ENCODE results near the gene EREG.

The EREG gene

GRCh38 chr4:74364652-74365491 is at the start of gene EREG:
Gene EREG, plus strand, starts transcription at chr4:74365145. Its CDS starts 164 bp downstream, at chr4:74365309.
- Histone ChIP-seq H3K27me3 (ENCODE audit: control insufficient read depth, insufficient read depth, low read length) (peaks cover 24% of the 10 kb centered on the region), H3K27ac (ENCODE audit: low read depth, low read length) (no peak within 1 kb of the TSS), H3K36me3 (ENCODE audit: control insufficient read depth, insufficient read depth, low read length) (no peaks in the 10 kb centered on the region), H3K4me3 (ENCODE audit: low read depth, low read length) (peak within 1 kb of the TSS; percentile 88), H3K9me3 (ENCODE audit: control insufficient read depth, insufficient read depth, low read length) (no peaks in the 10 kb centered on the region), H3K4me1 (ENCODE audit: control insufficient read depth, insufficient read depth, low read length) (peaks cover 10% of the 10 kb centered on the region), H3K9ac (ENCODE audit: low read depth, low read length) (no peak within 1 kb of the TSS)

- Histone ChIP-seq H3K27me3 (ENCODE audit: control insufficient read depth, insufficient read depth, low read length) (no peaks in the 10 kb centered on the region), H3K27ac (ENCODE audit: low read depth, low read length) (no peak overlapping the region), H3K4me1 (ENCODE audit: control insufficient read depth, insufficient read depth, low read length) (peaks cover 6% of the 10 kb centered on the region; the same call in 1 of the 2 replicates), H3K4me3 (ENCODE audit: low read depth, low read length) (no peak overlapping the region), H3K36me3 (ENCODE audit: control insufficient read depth, insufficient read depth, low read length) (no peaks in the 10 kb centered on the region), H3K9me3 (ENCODE audit: control insufficient read depth, insufficient read depth, low read length) (no peaks in the 10 kb centered on the region), H3K9ac (ENCODE audit: low read depth, low read length) (no peak overlapping the region)
Measured at GRCh38 chr4:74315376-74315775, 49.6 kb upstream of the EREG start.

GRCh38 chr4:74316397-74316796 is 48.5 kb upstream of the EREG start:
- H3K4me3 ChIP-seq (ENCODE audit: low read depth, low read length) = no peak overlapping the region
- no peaks in the 10 kb centered on the region for H3K36me3 ChIP-seq (ENCODE audit: control insufficient read depth, insufficient read depth, low read length)
- no peaks in the 10 kb centered on the region for H3K9me3 ChIP-seq (ENCODE audit: control insufficient read depth, insufficient read depth, low read length)
- no peak overlapping the region for H3K27ac ChIP-seq (ENCODE audit: low read depth, low read length)
- H3K9ac ChIP-seq (ENCODE audit: low read depth, low read length) = no peak overlapping the region
- peaks cover 15% of the 10 kb centered on the region for H3K4me1 ChIP-seq (ENCODE audit: control insufficient read depth, insufficient read depth, low read length)
- no peaks in the 10 kb centered on the region for H3K27me3 ChIP-seq (ENCODE audit: control insufficient read depth, insufficient read depth, low read length)

DNA sequence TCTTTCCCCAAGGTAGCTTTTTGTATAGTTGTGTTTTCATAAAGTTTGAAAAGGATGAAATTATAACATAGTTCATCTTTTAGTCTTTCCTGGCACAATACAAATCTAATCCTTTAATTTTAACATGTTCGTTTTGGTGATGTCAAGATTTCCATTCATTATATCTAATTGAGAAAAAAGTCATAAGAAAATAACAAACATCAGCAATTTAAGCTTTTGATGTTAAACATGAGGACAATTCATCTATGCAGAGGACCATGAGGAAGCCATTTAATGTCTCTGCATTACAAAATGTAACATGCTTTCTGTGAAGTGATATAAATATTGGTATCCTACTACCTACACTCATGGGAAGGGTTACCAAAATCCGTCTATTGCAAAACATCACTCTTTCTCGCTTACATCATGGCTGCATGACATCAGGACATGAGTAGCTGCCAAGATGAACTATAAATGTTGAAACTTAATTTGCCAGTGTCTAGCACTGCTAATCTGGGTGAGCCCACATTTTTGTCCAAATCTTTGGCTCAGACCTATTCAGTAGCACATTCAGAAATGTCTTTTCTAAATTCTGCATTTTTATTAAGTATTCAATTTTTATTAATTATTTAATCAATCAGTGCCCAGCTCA is 47.2 kb upstream of the EREG start:
- no peaks in the 10 kb centered on the region for H3K36me3 ChIP-seq (ENCODE audit: control insufficient read depth, insufficient read depth, low read length)
- H3K27me3 ChIP-seq (ENCODE audit: control insufficient read depth, insufficient read depth, low read length) = no peaks in the 10 kb centered on the region
- H3K27ac ChIP-seq (ENCODE audit: low read depth, low read length) = no peak overlapping the region
- H3K4me1 ChIP-seq (ENCODE audit: control insufficient read depth, insufficient read depth, low read length) = peaks cover 15% of the 10 kb centered on the region
- H3K9ac ChIP-seq (ENCODE audit: low read depth, low read length) = no peak overlapping the region
- no peaks in the 10 kb centered on the region for H3K9me3 ChIP-seq (ENCODE audit: control insufficient read depth, insufficient read depth, low read length)
- H3K4me3 ChIP-seq (ENCODE audit: low read depth, low read length) = no peak overlapping the region

DNA sequence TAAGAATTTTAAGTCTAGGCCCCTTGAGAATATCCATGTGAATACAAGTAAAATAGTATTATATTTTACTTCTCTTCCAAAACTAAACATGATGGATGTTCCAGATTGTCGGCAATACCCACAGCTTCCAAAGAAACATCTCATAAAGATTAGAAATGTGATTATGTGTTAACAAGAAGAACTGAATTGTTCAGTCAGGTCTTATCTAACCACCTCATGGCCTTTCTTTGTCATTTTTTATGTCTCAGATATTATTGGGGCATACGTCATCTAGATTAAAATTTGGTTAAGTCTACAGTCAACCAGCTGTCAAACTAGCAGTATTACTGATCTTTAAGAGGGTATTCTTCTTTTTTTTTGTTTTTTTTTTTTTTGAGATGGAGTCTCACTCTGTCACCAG is 46.7 kb upstream of the EREG start:
- no peak overlapping the region for H3K27ac ChIP-seq (ENCODE audit: low read depth, low read length)
- no peak overlapping the region for H3K9ac ChIP-seq (ENCODE audit: low read depth, low read length)
- H3K4me3 ChIP-seq (ENCODE audit: low read depth, low read length) = no peak overlapping the region
- H3K9me3 ChIP-seq (ENCODE audit: control insufficient read depth, insufficient read depth, low read length) = no peaks in the 10 kb centered on the region
- H3K4me1 ChIP-seq (ENCODE audit: control insufficient read depth, insufficient read depth, low read length) = peaks cover 17% of the 10 kb centered on the region
- no peaks in the 10 kb centered on the region for H3K27me3 ChIP-seq (ENCODE audit: control insufficient read depth, insufficient read depth, low read length)
- no peaks in the 10 kb centered on the region for H3K36me3 ChIP-seq (ENCODE audit: control insufficient read depth, insufficient read depth, low read length)

- Histone ChIP-seq H3K4me3 (ENCODE audit: low read depth, low read length) (no peak overlapping the region), H3K36me3 (ENCODE audit: control insufficient read depth, insufficient read depth, low read length) (no peaks in the 10 kb centered on the region), H3K27me3 (ENCODE audit: control insufficient read depth, insufficient read depth, low read length) (no peaks in the 10 kb centered on the region), H3K9ac (ENCODE audit: low read depth, low read length) (no peak overlapping the region), H3K27ac (ENCODE audit: low read depth, low read length) (no peak overlapping the region), H3K4me1 (ENCODE audit: control insufficient read depth, insufficient read depth, low read length) (peaks cover 29% of the 10 kb centered on the region), H3K9me3 (ENCODE audit: control insufficient read depth, insufficient read depth, low read length) (no peaks in the 10 kb centered on the region)
Measured at GRCh38 chr4:74319470-74319869, 45.5 kb upstream of the EREG start.

- Histone ChIP-seq H3K4me3 (ENCODE audit: low read depth, low read length) (no peak overlapping the region), H3K9ac (ENCODE audit: low read depth, low read length) (no peak overlapping the region), H3K9me3 (ENCODE audit: control insufficient read depth, insufficient read depth, low read length) (no peaks in the 10 kb centered on the region), H3K36me3 (ENCODE audit: control insufficient read depth, insufficient read depth, low read length) (no peaks in the 10 kb centered on the region), H3K27me3 (ENCODE audit: control insufficient read depth, insufficient read depth, low read length) (no peaks in the 10 kb centered on the region), H3K4me1 (ENCODE audit: control insufficient read depth, insufficient read depth, low read length) (peaks cover 30% of the 10 kb centered on the region), H3K27ac (ENCODE audit: low read depth, low read length) (no peak overlapping the region)
Measured at GRCh38 chr4:74320559-74321118, 44.3 kb upstream of the EREG start.

GRCh38 chr4:74322301-74322700 is 42.6 kb upstream of the EREG start:
- Histone ChIP-seq H3K4me1 (ENCODE audit: control insufficient read depth, insufficient read depth, low read length) (peaks cover 25% of the 10 kb centered on the region), H3K9ac (ENCODE audit: low read depth, low read length) (no peak overlapping the region), H3K27me3 (ENCODE audit: control insufficient read depth, insufficient read depth, low read length) (no peaks in the 10 kb centered on the region), H3K4me3 (ENCODE audit: low read depth, low read length) (no peak overlapping the region), H3K36me3 (ENCODE audit: control insufficient read depth, insufficient read depth, low read length) (no peaks in the 10 kb centered on the region), H3K27ac (ENCODE audit: low read depth, low read length) (no peak overlapping the region), H3K9me3 (ENCODE audit: control insufficient read depth, insufficient read depth, low read length) (no peaks in the 10 kb centered on the region)

GRCh38 chr4:74323663-74324062 is 41.3 kb upstream of the EREG start:
- no peaks in the 10 kb centered on the region for H3K9me3 ChIP-seq (ENCODE audit: control insufficient read depth, insufficient read depth, low read length)
- no peak overlapping the region for H3K9ac ChIP-seq (ENCODE audit: low read depth, low read length)
- H3K27me3 ChIP-seq (ENCODE audit: control insufficient read depth, insufficient read depth, low read length) = no peaks in the 10 kb centered on the region
- H3K4me3 ChIP-seq (ENCODE audit: low read depth, low read length) = no peak overlapping the region
- H3K27ac ChIP-seq (ENCODE audit: low read depth, low read length) = no peak overlapping the region
- H3K4me1 ChIP-seq (ENCODE audit: control insufficient read depth, insufficient read depth, low read length) = peaks cover 25% of the 10 kb centered on the region
- H3K36me3 ChIP-seq (ENCODE audit: control insufficient read depth, insufficient read depth, low read length) = no peaks in the 10 kb centered on the region

- H3K4me1 ChIP-seq (ENCODE audit: control insufficient read depth, insufficient read depth, low read length) = peaks cover 25% of the 10 kb centered on the region
- no peak overlapping the region for H3K27ac ChIP-seq (ENCODE audit: low read depth, low read length)
- no peak overlapping the region for H3K4me3 ChIP-seq (ENCODE audit: low read depth, low read length)
- H3K36me3 ChIP-seq (ENCODE audit: control insufficient read depth, insufficient read depth, low read length) = no peaks in the 10 kb centered on the region
- H3K27me3 ChIP-seq (ENCODE audit: control insufficient read depth, insufficient read depth, low read length) = no peaks in the 10 kb centered on the region
- no peaks in the 10 kb centered on the region for H3K9me3 ChIP-seq (ENCODE audit: control insufficient read depth, insufficient read depth, low read length)
- H3K9ac ChIP-seq (ENCODE audit: low read depth, low read length) = no peak overlapping the region
Measured at GRCh38 chr4:74324262-74324661, 40.7 kb upstream of the EREG start.

DNA sequence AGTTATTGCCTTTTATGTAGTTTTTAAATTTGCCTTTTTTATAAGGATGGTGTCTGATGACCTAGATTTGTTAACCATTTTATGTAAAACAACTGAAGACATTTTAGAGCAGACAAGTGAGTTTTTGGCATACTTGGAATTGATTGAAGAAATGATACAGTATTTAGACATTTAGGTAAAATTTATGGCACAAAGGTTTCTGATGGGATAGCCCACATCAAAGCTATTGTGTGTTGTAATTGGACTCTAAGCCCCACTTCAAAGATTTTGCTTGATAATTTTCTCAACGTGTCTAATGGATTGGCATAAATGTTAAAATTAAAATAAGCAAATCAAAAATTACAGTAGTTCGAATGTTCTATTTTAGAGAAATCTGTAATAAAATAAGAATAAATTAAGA is 39.1 kb upstream of the EREG start:
- H3K9ac ChIP-seq (ENCODE audit: low read depth, low read length) = no peak overlapping the region
- no peaks in the 10 kb centered on the region for H3K9me3 ChIP-seq (ENCODE audit: control insufficient read depth, insufficient read depth, low read length)
- peaks cover 18% of the 10 kb centered on the region for H3K4me1 ChIP-seq (ENCODE audit: control insufficient read depth, insufficient read depth, low read length)
- no peak overlapping the region for H3K4me3 ChIP-seq (ENCODE audit: low read depth, low read length)
- H3K36me3 ChIP-seq (ENCODE audit: control insufficient read depth, insufficient read depth, low read length) = no peaks in the 10 kb centered on the region
- no peaks in the 10 kb centered on the region for H3K27me3 ChIP-seq (ENCODE audit: control insufficient read depth, insufficient read depth, low read length)
- no peak overlapping the region for H3K27ac ChIP-seq (ENCODE audit: low read depth, low read length)

All from HUES48 (cell line).